Stimulated activated CD4-positive, alpha-beta T cell treated with anti-CD3 and anti-CD28 coated beads, Interleukin-1b, Interleukin-23, amount 100 ng/mL, for 24 hours (primary cell): ENCODE measurements around the gene CRIM1.

ENCODE experiments used
- DNase-seq, 4 experiments: peaks; one replicate each; pipeline ENCODE4 v3.0.0-alpha.2; 2020; ENCODE audit warnings: low read depth in 4 of 4, low spot score in 1 of 4

Gene CRIM1

DNA sequence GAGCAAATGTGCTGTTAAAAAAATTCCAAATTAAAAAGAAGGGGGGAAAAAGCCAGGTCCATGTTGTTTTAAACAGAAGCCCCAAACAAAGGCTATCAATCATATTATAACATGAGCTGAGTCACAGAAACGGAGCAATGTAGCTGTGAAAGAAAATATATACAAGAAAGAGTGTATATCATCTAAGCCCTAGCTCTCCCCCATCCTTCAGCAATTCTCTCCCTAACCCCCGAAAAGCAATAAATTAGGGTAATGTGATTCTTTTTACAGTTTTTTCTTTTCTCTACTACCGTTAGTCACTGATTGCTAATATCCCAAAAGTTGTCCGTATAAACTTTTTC, 217.1 kb downstream of the CRIM1 start:
- DNase-seq = no peak

DNA sequence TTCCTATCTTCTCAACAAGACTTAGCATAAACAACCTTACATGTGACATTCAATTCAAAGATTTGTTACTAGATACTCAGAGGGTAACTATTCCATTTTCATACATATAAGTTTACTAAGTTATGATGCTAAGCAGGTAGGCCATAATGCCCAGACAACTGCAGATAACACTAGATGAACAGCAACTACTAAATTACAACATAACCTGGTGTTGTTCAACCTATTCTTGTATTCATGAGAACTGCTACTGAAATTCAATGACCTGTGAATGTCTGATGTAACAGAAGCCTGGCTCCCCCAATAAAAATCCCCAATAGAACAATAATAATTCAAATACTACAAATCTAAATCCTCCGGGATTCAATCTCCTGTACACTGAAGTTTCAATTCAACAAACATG, 217.6 kb downstream of the CRIM1 start:
- no peak for DNase-seq

DNA sequence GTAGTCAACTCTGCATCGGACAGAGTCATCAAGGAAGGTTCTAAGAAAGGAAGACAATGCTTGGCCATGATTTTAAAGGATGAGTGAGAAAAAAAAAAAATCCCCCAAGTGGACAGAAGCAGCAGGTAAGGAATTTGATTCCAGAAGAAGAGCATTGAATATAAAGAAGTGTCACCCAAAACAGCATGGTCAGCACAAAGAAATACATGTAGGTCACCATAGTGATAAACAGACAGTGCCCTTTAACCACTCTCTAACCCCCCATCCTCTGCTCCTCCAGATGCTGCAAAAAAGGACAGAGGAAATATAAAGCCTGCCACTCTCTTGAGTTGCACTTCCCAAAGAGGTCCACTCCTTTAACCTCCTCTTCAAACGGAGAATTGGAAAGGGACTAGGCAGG, 219.0 kb downstream of the CRIM1 start:
- DNase-seq = no peak

DNA sequence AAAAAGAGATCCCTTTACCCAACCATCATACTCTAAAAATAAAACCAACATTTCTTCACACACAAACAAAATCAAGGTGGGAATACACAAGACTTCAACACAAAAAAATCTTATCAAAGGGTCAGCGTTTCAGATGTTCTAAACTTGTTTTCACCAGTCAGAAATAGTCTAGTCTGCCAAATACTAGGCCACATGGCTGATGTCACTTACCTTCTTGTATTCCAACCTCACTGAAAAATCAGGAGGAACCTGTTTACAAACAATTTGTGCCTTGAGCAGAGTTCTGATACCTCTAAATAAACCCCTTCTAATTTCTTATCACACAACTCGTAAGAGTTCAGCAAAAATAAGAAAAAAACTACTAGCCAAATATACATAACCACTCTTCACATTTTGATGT, 222.3 kb downstream of the CRIM1 start:
- no peak for DNase-seq

DNA sequence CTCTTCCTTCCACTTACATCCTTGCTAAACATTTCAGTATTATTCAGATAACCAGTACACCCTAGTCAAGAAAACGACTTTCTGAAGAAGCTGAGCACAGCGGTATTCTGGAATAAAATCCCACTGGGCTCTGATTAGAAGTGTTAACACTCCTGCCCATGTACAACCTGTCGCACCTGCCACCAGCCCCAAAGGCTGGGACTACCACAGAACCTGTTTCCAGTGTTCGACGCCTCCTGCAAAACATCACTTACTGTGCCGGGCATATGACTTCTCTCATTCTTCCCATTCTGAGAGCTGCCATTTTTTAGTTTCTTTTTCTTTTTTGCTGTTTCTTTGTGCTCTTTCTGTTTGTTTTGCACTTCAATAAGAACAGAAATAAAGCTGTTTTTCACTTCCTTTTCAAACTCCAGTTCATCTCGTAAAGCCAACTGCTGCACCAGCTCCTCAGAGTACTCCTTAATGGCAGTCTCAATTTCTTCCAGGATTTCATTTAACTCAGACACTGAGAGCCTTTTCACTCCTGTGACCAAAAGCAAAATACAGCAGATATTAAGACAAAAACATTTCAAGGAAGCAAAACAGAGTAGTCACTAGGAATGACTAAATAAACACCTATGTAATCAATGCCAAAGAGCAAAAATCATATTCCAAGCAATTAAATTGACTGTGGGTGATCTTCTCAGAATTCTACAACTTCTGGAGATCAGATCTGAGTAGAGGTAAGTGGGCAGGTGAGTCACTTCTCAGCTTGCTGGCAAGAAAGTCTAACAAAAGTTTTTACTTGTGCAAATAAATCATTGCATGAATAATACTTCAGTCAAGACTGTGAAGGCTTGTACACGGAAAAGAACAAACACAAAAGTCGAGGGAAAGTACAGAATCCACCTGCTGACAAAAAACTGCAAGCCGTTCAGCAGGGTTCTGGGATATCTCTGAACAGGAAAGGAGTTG, 223.0 kb downstream of the CRIM1 start:
- no peak for DNase-seq

DNA sequence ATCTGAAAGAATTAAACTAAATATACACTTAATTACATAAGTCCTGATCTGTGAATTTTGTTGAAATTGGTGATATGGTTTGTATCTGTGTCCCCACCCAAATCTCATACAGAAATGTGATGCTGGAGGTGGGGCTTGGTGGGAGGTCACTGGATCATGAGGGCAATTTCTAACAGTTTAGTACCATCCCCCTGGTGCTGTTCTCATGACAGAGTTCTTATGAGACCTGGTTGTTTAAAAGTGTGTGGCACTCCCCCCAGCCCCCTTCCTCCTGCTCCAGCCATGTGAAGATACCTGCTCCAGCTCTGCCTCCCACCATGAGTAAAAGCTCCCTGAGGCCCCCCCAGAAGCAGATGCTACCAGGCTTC, 223.7 kb downstream of the CRIM1 start:
- no peak for DNase-seq

DNA sequence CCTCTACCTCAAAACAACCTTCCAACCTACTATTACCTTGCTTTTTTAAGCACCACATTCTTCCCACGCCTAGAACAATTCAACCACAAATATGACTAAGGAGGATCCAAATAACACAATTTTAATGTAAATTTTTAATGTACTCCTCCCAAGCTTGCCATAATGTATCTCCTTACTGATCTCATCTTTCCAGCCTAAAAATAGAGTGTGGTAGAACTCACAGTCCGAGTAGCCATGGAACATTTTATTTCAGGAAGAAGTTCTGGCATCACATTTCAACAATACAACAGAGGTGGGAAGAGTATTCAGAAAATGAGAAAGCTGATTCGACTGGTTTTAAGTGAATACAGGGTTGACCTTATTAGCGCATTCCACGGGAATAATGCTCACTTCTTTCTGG, 227.0 kb downstream of the CRIM1 start:
- no peak for DNase-seq

DNA sequence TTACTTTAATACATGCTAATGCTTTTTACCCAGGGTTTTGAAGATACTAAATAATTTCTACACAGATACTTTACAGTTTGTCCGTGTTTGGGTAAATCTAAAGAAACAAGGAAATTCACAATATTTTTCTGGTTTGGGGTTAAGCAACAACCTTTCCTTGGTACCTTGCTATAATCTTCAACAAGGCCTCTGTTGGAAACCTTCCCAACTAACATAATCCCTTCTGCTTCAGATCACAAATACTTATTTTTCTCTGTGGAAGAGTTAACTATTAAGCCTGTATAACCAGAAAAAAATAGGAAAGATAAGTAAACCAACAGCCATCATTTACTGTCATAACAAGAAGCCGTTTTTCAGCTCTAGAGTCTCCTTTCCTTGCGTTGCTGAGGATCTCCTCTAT, 227.4 kb downstream of the CRIM1 start:
- DNase-seq = no peak

DNA sequence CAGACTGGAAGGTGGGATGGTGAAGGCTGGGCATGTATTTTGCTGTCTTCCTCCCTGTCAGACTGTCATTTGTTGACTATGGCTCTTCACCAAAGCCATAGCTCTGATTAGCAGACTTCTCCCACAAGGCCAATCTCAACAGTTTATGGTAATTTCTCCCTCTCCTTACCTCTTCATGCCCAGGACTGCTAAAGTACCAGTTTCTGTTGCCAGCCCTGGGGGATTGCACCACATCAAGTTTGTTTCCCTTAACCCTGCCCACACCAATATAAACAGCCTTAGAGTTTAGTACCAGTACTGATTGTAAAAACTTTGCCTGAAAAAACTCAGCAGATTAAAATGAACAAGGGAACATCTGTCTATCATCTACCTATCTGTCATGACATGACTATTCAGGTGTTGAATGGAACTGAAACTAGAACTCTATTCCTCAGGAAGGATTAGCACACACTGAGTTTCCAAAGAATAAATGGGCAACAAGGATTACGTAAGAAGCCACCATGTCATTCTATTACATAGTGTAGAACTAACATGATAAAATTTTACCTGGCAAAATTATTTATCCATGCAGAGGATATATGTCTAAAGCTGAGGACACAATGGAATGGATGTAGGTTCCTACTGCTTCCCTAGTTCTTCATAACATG, 228.7 kb downstream of the CRIM1 start:
- no peak for DNase-seq

DNA sequence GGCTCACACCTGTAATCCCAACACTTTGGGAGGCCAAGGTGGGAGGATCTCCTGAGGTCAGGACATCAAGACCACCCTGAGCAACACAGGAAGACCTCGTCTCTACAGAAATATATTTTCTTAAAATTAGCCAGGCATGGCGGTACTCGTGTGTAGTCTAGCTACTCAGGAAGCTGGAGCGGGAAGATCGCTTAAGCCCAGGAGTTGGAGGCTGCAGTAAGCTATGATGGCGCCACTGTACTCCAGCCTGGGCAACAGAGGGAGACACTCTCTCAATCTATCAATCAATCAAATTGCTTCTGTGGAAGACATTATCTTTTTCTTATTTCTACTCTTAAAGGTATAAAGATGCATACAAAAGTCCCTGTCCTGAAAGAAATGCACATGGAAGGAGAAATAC, 231.1 kb downstream of the CRIM1 start:
- no peak for DNase-seq

DNA sequence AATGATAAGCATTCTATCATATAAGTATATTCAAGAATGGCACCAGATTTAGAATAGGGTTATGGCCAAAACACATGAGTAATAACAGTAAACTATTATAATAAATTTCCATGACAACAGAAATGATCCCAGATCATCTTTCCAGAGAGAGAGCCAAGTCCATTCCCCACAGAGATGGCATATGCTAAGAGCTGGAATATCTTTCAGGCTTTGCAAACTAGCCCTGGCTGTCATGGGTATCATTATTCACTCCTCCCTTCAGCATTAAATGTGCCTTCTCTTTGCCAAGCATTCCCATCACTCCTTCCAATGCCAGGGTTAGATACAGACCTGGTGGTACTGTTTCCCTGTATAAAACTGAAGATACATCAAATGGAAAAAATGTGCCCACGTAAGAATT, 231.5 kb downstream of the CRIM1 start:
- no peak for DNase-seq

DNA sequence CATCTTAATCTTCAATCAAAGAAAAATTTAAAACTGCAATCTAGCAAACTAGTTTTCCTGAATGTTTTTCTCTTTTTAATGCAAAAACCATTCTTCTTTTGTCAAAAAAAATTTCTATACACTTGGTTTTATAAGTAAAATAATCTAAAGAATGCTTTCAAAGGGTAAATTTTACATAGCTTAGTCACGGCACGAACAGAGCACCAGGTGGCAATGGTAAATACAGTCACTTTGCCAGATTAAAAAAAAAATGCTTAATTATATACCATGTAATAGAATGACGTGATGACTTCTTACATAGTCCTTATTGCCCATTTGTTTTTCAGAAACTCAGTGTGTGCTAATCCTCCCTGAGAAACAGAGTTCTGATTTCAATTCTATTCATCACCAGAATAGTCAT, 232.0 kb downstream of the CRIM1 start:
- no peak for DNase-seq

DNA sequence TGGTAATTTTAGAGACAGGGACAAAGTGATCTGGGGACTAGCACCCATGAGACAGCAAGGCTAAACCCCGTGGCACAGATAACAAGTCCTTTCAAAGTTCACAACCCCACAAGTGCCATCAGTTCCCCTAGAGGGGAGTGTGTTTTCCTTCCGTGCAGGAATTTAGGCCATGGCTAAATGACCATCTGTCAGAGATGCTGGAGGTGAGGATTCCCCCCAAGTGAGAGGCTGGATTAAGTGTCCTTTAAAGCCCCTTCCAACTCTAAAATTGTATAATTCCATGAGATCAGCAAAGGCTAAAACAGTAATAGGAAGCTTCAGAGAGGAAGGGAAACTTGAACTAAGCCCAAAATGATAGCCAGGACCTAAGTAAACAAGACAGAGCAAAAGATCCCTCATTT, 233.7 kb downstream of the CRIM1 start:
- no peak for DNase-seq

DNA sequence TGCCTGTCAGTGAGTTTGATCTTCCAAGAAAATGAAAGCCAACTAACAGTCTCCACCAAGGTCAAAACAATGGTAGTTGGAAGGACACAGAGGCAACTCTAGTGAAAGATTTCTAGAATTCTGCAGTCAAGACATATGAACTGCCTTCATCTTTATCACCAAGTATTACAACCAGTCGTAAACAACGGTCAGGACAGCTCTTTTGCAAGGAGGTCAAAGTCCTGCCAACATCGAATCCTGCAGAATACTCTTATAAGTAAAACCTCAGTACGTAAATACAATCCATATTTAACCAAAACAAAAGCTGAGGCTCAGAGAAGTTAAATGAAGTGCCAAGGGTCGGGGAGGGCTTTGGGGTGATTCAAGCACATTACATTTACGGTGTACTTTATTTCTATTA, 239.3 kb downstream of the CRIM1 start:
- no peak for DNase-seq

DNA sequence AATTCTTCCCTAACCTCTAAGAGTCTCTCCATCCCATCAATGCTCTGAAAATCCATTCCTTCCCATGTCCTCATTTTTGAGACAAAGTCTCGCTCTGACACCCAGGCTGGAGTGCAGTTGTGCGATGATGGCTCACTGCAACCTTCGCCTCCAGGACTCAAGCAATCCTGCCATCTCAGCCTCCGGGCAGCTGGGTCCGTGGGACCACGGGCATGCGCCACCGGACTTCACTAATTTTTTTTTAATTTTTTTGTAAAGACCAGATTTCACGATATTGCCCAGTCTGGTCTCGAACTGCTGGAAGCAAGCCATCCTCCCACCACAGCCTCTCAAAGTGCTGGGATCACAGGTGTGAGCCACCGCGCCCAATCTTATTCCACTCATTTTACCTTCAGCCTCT, 240.8 kb downstream of the CRIM1 start:
- no peak for DNase-seq

DNA sequence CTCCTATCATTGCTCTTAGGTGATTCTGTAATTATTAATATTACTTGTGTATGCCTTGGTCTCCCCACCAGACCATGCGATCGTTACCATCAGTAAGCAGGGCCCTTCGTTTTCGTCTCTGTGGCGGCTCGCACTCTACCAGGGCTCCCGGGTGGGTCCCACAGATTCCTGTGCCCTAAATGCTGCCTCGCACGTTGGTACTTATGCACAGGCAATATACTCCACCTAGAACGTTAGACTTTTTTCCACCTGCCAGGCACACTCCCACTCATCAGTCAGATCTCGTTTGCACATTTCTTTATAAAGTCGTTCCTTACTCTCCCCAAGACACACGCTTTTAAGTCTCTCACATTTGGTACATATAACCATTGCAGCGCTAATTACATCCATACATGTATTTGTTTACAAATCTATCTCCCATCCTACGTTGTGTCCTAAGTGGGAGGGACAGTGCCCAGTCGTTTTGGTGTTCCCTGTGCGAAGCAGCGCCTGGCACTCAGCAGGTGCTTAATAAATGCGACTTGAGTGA, 241.5 kb downstream of the CRIM1 start:
- no peak for DNase-seq

DNA sequence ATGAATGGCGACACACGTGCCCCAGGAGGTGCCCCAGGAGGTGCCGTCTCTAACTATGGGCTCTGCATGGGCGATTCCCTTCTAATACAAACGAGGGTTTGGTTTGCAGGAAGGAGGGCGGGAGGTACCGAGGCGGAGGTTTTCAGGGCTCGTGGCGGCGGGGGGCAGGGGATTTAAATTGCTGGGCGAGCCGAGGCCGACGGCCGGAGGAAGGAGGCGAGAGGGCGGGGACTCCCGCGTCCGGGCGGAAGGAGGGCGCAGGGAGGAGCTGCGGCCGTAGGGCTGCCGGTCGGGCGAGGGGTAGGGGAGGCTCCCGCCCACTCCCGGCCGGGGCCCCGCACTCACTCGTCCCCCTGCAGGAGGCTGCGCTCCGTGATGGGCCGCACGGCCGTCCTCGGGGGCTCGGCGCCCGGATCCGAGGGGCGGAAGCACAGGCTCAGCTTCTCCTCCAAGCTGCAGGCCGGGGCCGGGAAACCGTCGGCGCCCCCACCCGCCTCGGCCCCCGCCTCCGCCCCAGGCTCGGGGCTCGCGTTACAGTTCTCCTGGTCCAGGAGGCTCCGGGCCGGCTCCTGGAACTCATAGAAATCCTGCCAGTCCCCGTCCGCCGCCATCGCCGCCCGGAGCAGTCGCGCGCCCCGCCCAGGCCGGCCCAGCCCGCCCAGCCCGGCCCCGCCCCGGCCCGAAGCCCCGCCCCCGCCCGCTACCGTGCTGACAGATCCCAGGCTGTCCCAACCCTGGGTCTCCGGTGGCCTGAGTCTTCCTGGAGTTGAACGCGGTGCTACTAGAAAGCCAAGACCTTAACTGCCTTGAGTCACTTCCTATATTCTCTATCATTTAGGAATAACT, 242.2 kb downstream of the CRIM1 start, which contains the start of gene FEZ2:
Gene FEZ2 (minus strand): TSS at position 637 of the 846 bp plus-strand sequence. CDS start 26 bp downstream, at position 611.
- DNase-seq = peak; percentile 29 to 68 (median 58)
